HG03066 (cell line): ENCODE measurements around the gene SLX9.

Experiments
- ATAC-seq: cut with Tn5 transposase; IDR thresholded peaks from one replicate; pipeline ENCODE4 v1.9.1; 2021; ENCODE audit warnings: low read depth; ENCODE audit not compliant: unreplicated experiment

SLX9 gene

GRCh38 chr21:44987301-44987885 lies 47.6 kb downstream of the SLX9 start:
- ATAC-seq = no peak

GRCh38 chr21:44987886-44988606 lies 48.2 kb downstream of the SLX9 start:
- ATAC-seq = no peak

- ATAC-seq = no peak
Measured at GRCh38 chr21:44988607-44989536, 49.0 kb downstream of the SLX9 start.

GRCh38 chr21:44989537-44989886 lies 49.7 kb downstream of the SLX9 start:
- no peak for ATAC-seq

- no peak for ATAC-seq
Measured at GRCh38 chr21:44989943-44990780, 50.3 kb downstream of the SLX9 start.

GRCh38 chr21:44990921-44991320 lies 51.1 kb downstream of the SLX9 start:
- no peak for ATAC-seq

- no peak for ATAC-seq
Measured at GRCh38 chr21:44991538-44992483, 52.0 kb downstream of the SLX9 start.

- no peak for ATAC-seq
Measured at GRCh38 chr21:44992608-44993031, 52.8 kb downstream of the SLX9 start.

GRCh38 chr21:44993321-44994046 lies 53.7 kb downstream of the SLX9 start:
- ATAC-seq = no peak

GRCh38 chr21:44994047-44994694 lies 54.3 kb downstream of the SLX9 start:
- ATAC-seq = no peak

- no peak for ATAC-seq
Measured at GRCh38 chr21:44994695-44995342, 55.0 kb downstream of the SLX9 start.

- ATAC-seq = no peak
Measured at GRCh38 chr21:44995343-44995941, 55.6 kb downstream of the SLX9 start.

- no peak for ATAC-seq
Measured at GRCh38 chr21:44996096-44996495, 56.3 kb downstream of the SLX9 start.

GRCh38 chr21:44996501-44996921 lies 56.7 kb downstream of the SLX9 start:
- no peak for ATAC-seq

- ATAC-seq = no peak
Measured at GRCh38 chr21:44996983-44997936, 57.4 kb downstream of the SLX9 start.

- no peak for ATAC-seq
Measured at GRCh38 chr21:44998086-44998620, 58.3 kb downstream of the SLX9 start.
